ENCODE data around the gene GRIPAP1. TPM values are rescaled to one million over a fixed set of nuclear protein-coding genes. Genes with fewer than 3 reads are reported as not detected.

Gene GRIPAP1
- total RNA-seq, 1 experiment from 2014 or later: 19.4 TPM

DNA sequence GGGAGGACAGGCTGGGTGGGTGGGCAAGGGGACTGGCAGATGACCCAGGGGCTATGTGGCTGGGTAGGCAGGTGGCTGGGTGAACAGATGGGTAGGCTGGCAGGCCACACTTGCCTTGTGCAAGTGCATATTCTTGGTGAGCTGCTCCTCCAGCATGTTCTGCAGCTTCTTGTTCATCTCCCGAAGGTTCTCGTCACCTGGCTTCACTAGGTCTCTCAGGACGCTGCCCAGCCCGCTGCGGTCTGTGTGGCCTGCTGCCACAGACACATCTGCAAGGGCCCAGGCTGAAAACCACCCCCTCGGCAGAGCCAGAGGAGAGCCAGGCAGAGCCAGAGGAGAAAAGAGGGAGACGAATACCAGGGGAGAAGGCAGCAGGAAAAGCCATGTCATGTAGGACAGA is 27.0 kb downstream of the GRIPAP1 start:
- Histone ChIP-seq H3K4me1 (no peaks in the 10 kb centered on the region), H3K27me3 (no peaks in the 10 kb centered on the region), H3K36me3 (no peaks in the 10 kb centered on the region), H3K27ac (no peak overlapping the region), H3K4me3 (no peak overlapping the region), H3K9me3 (replicated peaks) (no peaks in the 10 kb centered on the region)
- no peak for DNase-seq

DNA sequence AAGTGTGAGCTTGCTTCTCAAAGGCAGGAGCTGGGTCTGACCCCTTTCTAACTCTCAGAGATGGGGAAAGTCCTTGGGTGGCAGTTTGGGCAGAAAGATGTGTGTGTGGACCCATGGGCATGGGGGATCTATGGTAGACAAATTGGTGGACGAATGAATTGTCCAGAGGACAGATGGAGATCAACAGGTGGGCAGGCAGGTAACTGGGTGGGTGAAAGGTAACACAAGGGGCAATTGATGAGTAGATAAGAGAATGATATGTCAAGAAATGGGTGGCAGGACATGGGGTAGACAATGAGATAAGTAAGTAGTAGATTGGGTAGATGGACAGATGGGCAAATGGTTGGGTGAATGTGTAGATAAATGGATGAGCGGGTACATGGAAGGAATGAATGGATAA is 27.5 kb downstream of the GRIPAP1 start:
- H3K9me3 ChIP-seq (replicated peaks): no peaks in the 10 kb centered on the region
- no peak for DNase-seq
- no peak overlapping the region for H3K4me3 ChIP-seq
- no peaks in the 10 kb centered on the region for H3K36me3 ChIP-seq
- no peak overlapping the region for H3K27ac ChIP-seq
- H3K27me3 ChIP-seq: no peaks in the 10 kb centered on the region
- no peaks in the 10 kb centered on the region for H3K4me1 ChIP-seq

DNA sequence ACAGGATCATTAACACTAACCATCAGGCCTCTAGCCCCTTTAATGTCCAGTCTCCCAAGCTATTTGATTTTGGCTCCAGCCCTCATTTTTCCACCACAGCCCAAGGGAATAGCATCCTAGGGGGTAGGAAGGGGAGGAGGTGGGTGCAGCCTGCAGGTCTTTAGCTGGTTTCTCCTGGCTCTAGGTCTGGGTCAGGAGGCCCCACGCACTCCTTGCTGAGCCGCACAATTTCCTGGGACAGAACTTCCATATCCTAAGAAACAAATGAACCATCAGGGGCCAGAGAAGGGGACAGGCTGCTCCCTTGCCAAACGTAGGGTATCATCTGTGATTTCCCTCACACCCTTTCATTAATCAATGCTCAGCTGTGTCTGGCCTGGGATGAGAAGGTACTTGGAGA is 28.0 kb downstream of the GRIPAP1 start:
- H3K4me1 ChIP-seq: no peaks in the 10 kb centered on the region
- no peaks in the 10 kb centered on the region for H3K9me3 ChIP-seq (replicated peaks)
- no peak overlapping the region for H3K27ac ChIP-seq
- H3K36me3 ChIP-seq: no peaks in the 10 kb centered on the region
- no peak overlapping the region for H3K4me3 ChIP-seq
- no peak for DNase-seq
- H3K27me3 ChIP-seq: no peaks in the 10 kb centered on the region

DNA sequence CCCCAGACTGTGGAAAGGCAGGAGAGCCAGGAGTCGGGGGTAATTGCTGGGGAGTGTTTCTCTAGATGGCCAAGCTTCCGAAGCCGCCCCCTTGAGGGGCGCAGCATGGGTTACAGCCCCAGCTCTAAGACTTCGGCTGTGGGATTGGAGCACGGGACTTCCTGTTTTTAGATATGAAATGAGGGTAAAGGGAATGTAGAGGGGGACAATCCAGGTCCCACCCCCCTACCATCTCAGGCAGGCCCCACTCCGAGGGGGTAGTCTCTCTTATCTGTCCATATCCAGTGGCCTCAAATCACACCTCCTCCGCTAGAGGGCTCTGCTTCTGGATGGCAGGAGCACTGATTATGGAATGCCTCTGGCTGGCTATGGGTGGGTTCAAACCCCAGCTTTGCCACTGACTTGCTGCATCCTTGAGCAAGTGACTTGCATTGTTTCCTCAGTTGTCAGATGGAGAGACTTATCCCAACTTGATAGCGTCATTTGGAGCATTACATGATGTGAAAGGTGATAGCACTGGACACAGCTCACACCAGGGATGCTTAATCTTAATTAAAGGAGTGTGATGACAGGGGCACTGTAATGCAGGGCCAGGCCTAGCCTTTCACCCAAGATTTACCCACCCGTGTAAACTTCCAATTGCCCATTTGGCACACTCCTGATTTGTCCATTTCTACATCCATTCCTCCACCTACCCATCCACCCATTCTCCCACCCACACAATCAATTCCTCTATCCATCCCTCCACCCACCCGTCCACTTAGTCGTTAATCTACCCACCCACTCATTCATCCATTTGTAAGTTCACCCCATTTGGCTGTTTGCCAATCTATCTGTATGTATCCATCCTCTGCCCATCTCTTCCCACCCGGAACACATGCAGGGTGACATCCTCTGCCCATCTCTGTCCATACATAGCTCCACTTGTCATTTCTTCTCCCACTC is 29.6 kb downstream of the GRIPAP1 start:
- Histone ChIP-seq H3K36me3 (no peaks in the 10 kb centered on the region), H3K9me3 (replicated peaks) (no peaks in the 10 kb centered on the region), H3K27ac (no peak overlapping the region), H3K27me3 (no peaks in the 10 kb centered on the region), H3K4me3 (no peak overlapping the region), H3K4me1 (no peaks in the 10 kb centered on the region)
- peak; percentile 8 to 35 for DNase-seq

DNA sequence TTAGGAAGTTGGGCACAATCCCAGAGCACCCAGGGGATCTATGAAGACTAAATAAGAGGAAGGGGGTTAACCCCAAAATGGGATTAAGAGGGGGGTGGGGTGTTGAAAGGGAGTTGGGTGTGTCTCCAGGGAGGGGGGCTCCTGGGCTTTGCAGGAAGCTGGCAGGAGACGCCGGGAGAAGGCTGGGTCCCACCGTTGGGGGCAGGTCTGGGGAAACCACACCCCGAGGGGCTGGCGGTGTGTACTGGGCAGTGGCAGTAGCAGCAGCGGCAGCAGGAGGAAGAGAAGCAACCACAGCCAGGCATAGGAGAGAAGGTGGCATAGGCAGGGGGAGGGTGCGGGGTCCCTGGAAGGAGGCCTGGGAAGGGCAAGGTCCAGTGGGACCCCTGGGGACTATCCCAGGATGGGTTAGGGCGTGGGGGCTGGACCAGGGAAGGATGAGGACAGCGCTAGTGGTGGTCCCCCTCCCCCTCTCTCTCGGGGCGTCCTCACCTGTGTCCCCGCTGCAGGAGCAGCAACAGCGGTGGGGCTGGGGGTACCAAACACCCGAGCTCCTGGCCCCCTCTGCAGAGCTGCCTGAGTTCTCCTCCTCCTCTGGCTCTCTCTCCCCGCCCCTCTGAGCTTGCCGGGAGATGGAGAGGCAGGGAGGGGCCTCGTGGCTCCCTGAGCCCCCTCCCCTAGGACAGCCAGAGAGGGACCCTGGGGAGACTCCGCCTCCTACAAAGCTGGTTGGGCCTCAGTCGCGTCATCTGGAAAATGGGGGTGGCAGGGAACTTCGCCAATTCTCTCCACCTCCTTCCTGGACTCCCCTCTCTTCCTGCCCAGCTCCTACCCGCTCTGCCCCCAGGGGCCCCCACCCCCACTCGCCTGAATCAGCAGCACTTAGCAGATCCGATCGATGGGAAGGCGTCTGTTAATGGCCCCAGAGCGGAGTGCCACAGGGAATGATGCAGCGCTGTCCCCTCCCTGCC is 30.5 kb downstream of the GRIPAP1 start, which contains the start of gene KCND1:
Gene KCND1 (minus strand): TSS at position 596 of the 971 bp plus-strand sequence. CDS start 1,573 bp downstream, outside the sequence.
- H3K36me3 ChIP-seq: no peaks in the 10 kb centered on the region
- H3K4me1 ChIP-seq: no peaks in the 10 kb centered on the region
- no peaks in the 10 kb centered on the region for H3K27me3 ChIP-seq
- H3K9me3 ChIP-seq (replicated peaks): no peaks in the 10 kb centered on the region
- H3K27ac ChIP-seq: no peak within 1 kb of the TSS
- DNase-seq: no peak
- no peak within 1 kb of the TSS for H3K4me3 ChIP-seq

DNA sequence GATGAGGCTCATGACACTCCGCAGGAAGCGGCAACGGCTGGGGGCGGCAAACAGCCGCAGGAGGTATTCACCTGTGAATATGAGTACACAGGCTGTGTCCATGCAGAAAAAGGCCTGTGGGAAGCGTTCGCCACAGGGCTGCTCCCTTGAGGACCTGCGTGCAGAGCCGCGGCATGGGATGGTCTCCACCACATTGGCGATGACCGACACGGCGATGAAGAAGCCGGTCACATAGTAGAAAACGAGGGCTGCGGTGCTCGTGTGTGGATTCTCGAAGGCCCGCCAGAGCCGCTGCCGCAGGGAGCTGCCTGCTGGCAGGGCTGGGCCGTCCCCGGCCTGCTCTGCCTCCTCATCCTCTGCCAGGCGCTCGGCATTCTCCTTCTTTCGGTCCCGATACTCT is 32.6 kb downstream of the GRIPAP1 start:
- H3K4me3 ChIP-seq: no peak overlapping the region
- no peak overlapping the region for H3K27ac ChIP-seq
- H3K9me3 ChIP-seq (replicated peaks): no peaks in the 10 kb centered on the region
- H3K36me3 ChIP-seq: no peaks in the 10 kb centered on the region
- DNase-seq: no peak
- H3K27me3 ChIP-seq: no peaks in the 10 kb centered on the region
- H3K4me1 ChIP-seq: no peaks in the 10 kb centered on the region

DNA sequence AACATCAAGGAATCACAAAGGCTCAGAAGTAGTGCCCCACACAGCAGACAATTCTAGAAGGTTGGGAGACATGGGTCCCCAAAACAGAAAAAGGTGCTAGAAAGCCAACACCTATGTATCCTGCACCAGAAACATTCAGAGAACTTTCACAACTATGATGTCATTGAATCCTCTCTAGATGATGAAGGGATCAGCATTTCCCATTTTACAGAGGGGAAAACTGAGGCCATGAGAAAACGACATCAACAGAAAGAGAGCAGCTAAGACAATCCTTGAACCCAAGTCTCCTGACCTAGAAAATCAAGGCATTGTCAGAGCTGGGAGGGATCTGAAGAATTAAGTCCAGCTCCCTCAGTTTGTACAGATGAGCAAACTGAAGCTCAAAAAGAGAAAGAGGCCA is 33.7 kb downstream of the GRIPAP1 start:
- H3K4me1 ChIP-seq: no peaks in the 10 kb centered on the region
- no peaks in the 10 kb centered on the region for H3K36me3 ChIP-seq
- H3K27me3 ChIP-seq: no peaks in the 10 kb centered on the region
- H3K9me3 ChIP-seq (replicated peaks): no peaks in the 10 kb centered on the region
- no peak overlapping the region for H3K27ac ChIP-seq
- no peak overlapping the region for H3K4me3 ChIP-seq
- no peak for DNase-seq

DNA sequence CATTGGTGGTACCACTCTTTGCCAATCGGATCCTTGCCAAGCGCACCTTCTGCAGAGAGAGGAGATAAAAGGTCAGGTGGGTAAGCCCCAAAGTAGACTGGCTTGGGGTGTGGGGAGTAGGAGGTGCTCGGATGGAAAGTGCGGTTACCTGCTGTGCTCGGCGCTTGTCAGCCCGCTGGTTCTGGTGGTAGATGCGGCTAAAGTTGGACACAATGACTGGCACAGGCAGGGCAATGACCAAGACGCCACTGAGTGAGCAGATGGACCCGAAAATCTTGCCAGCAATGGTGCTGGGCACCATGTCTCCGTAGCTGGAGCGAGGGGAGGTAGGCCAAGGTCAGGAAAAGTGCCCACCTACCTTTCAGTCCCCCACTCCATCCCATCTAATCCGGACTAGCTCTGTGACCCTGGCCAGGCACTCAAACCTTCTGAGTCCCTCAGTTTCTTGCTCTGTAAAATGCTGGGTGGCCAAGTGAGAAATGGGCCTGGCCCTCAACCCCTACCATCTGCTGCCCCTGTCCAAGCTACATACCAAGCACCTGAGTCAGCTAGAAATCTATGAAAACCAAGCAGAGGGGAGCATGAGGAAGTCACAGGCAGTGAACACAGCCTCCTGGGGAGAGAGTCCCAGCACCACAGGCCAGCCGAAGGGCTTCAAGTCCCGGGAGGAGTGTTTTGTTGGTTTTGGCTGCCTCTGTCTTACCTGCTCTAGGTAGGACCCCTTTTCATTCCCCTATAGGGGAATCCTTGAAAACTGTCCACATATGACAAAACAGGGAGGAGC is 35.1 kb downstream of the GRIPAP1 start:
- no peak overlapping the region for H3K4me3 ChIP-seq

DNA sequence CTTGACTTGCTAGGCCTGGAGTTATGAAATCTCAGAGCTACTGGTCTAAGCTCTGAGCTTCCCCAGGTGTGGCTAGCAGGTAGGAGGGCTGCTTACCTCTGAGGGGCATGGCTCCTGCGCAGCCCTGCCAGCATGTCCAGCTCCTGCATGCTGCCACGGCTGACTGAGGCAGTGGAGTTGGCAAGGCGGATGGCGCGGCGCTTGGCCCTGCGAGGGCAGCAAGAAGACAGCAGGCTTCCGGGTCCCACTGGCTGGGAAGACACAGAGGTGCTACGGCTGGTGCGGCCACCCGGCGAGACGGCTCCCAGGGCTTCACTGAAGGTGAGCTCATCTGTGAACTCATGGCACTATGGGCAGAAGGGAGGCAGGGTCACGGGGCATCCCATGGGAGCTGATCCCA is 36.1 kb downstream of the GRIPAP1 start:
- Histone ChIP-seq H3K4me3 (no peak overlapping the region), H3K27me3 (no peaks in the 10 kb centered on the region), H3K36me3 (no peaks in the 10 kb centered on the region), H3K9me3 (replicated peaks) (no peaks in the 10 kb centered on the region), H3K4me1 (no peaks in the 10 kb centered on the region), H3K27ac (no peak overlapping the region)
- DNase-seq: no peak

More for the DNA sequence above, 35.1 kb downstream of the GRIPAP1 start:
- Histone ChIP-seq H3K4me1 (no peaks in the 10 kb centered on the region), H3K36me3 (no peaks in the 10 kb centered on the region), H3K27ac (no peak overlapping the region), H3K9me3 (replicated peaks) (no peaks in the 10 kb centered on the region), H3K27me3 (no peaks in the 10 kb centered on the region)
- no peak for DNase-seq

DNA sequence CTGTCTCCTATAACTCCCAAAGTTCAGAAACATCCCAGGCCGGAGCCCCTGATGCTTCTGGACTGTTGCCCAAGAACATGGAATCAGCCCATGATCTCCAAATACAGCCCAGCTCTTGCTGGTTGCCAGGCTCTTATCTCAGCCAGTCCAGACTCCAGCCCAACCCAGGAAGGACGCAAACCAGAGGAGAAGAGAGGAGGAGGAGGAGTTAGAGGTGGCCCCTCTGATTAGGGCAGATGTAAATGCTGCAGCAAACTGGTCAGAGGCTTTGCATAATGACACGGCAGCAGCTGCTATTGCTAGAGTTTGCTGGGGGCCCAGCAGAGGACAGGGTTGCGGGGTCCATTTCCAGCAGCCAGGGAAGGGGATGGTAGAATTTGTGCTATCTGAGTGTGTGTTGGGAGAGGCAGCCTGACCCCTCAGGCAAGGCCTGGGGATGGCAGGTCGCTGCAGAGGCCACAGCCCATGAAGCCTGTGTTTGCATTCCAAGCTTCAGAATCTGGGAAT is 40.4 kb downstream of the GRIPAP1 start:
- Histone ChIP-seq H3K27me3 (no peaks in the 10 kb centered on the region), H3K4me3 (no peak overlapping the region), H3K27ac (no peak overlapping the region), H3K9me3 (replicated peaks) (no peaks in the 10 kb centered on the region), H3K4me1 (no peaks in the 10 kb centered on the region), H3K36me3 (no peaks in the 10 kb centered on the region)
- DNase-seq: peak in 1 of 2 experiments; percentile 8

DNA sequence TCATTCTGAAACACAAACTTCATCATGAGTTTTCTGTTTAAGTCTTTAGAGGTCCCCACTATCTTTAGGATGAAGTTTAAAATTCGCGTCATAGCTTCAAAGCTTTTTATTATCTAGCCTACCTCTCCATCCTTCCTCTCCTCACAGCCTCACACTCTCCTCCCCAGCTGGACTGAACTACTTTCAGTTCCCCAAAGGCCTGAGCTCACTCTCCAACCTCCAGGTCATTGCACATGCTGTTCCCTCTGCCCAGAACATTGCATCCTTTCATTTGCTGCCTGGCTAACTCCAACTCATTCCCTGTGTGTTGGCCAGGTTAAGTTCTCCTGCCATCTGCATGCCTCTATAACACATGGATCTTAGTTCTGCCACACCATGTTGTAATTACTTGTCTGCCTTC is 41.8 kb downstream of the GRIPAP1 start:
- H3K36me3 ChIP-seq: no peaks in the 10 kb centered on the region
- no peaks in the 10 kb centered on the region for H3K4me1 ChIP-seq
- H3K27me3 ChIP-seq: no peaks in the 10 kb centered on the region
- H3K4me3 ChIP-seq: no peak overlapping the region
- H3K27ac ChIP-seq: no peak overlapping the region
- H3K9me3 ChIP-seq (replicated peaks): no peaks in the 10 kb centered on the region
- no peak for DNase-seq

DNA sequence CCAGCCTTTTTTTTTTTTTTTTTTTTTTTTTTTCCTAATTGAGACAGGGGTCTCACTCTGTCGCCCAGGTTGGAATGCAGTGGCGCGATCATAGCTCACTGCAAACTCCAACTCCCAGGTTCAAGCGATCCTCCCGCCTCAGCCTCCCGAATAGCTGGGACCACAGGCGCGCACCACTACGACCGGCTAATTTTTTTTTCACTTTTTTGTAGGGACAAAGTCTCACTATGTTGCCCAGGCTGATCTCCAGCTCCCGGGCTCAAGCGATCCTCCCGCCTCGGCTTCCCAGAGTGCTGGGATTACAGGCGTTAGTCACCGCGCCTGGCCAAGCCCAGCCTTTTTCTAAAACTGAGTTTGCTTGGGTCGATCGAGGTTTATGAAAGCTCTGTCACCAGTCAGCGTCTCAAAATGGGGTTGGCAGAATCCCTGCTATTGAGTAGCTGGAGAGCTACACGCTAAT is 43.4 kb downstream of the GRIPAP1 start:
- Histone ChIP-seq H3K9me3 (replicated peaks) (no peaks in the 10 kb centered on the region), H3K4me1 (no peaks in the 10 kb centered on the region), H3K36me3 (no peaks in the 10 kb centered on the region), H3K4me3 (peak overlapping the region; percentile 78), H3K27me3 (no peaks in the 10 kb centered on the region), H3K27ac (peak overlapping the region; percentile 88)
- peak; percentile 32 to 53 for DNase-seq

DNA sequence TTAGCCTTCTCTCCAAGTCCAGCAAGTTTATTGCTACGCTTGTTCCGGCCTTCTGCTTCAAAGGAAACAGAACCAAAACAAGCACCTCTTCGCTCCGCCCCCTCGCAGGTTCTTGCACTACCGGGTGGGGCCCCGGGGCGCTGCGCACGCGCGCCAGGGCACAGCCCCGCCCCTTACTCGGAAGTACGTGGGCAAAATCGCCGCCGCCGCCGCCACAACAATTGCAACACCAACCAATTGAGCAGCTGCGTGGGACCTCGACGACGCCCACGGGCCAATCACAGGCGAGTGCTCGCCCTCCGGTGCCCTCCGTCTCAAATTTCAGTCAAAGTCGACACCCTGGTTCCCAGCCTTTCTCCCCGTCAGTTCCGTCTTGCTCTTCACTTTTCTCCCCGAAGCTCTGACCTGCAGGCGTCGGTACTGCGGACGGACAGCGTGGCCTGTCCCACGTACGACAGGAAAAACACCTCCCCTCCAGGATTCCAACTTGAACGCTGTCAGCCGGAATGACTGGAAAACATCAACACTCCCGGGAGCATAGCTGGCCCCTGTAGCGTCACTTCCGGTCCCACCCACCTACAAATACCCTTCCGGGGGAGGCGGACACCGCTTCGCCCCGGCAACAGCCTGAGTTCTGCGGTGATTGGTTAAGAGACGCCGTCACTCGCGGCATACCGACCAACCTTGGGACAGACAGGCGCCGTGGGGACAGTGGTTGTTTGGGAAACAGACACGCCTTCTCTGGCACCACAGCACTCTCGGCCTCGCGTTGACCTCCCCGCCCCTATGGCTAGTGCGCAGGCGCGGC is 44.0 kb downstream of the GRIPAP1 start:
- H3K4me1 ChIP-seq: no peaks in the 10 kb centered on the region
- no peaks in the 10 kb centered on the region for H3K36me3 ChIP-seq
- H3K4me3 ChIP-seq: peak overlapping the region; percentile 78
- DNase-seq: peak; percentile 93 to 94
- no peaks in the 10 kb centered on the region for H3K27me3 ChIP-seq
- H3K9me3 ChIP-seq (replicated peaks): no peaks in the 10 kb centered on the region
- H3K27ac ChIP-seq: peak overlapping the region; percentile 88
